ACHN (cell line): ENCODE data around the gene TOMM40L.

Experiments
- DNase-seq: peaks from one replicate; pipeline ENCODE4 v3.0.0-alpha.2; 2015
- in situ Hi-C: cut with HindIII; loops from 2 replicates; pipeline ENCODE4 v1.10.0; 2017; ENCODE audit warnings: low sequenced_read_pairs, low pct_ligation_motif_present, low pct_unique_long_range_greater_than_20kb

TOMM40L gene

DNA sequence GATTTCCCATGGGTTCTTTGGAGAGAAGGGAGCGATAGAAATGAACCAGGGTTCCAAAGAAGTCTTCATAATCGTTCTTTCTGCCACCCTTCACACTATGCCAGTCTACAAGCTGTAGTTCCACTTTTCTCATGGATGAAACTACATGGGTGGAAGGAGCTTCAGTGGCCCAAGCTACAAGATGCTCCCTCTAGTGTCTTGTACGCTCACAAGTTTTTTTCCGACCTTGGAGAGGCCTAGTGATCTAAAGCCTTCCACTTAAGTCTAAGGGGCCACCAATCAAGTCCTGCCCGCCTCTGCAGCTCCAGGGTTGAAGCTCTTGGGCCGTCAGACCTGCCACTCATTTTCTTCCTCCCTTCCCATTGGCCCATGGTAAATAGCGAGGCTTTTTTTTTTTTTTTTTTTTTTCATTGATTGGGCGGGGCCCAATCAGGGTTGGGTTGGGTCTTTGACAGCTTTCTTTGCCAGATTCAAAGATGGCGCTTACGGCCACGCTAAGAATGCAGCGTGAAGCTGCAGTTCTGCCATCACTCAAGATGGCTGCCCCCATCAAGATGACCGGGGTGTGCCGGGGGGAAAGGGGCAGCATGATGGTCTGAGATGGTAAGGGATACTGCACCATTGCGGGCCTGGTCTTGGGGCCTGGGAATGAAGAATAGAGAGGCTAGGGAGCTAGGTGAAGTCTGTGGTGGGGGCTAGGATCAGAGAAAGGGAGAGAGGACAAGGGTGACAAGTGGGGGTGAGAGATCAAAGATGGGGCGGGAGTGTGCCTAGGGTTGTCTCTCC is at the start of gene TOMM40L:
TOMM40L (plus strand) TSS at position 527 of the 786 bp plus-strand sequence. CDS start 430 bp downstream, outside the sequence.
- in situ Hi-C loops: loop anchor here (10.0 kb wide), 1 partner anchor 149 kb away; no protein-coding TSS in a partner anchor
- DNase-seq: peak; percentile 99

DNA sequence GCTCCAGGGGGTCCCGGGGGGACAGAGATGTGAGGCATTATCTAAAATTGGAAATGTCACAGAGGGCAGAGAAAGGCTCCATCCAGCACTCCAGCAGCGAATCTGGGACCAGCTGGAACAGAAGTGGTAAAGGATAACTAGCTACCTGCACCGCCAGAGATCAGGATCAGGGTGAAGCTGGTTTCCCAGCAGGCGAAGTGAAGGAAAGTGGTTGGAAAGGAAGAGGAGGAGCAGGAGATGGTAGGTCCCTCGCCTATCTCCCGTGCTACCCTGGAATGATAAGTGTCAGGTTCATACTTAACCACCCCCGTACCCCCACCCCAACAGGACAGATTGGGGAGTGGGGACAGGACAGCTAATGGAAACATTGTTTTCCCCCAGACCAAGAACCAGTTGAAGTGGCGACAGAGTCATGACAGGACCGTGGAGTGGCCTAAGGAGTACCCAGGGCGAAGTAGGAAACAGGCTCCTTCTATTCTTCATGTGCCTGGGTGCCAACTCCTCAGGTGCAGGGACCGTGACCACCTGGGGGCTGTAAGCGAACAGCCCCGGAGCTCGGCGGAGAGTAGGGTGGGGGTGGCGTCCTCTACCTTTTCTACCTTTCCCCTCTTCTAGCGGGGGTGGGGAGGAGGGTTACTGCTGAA is 49.3 kb upstream of the TOMM40L start:
- DNase-seq: no peak
- in situ Hi-C loops: no loop called here

DNA sequence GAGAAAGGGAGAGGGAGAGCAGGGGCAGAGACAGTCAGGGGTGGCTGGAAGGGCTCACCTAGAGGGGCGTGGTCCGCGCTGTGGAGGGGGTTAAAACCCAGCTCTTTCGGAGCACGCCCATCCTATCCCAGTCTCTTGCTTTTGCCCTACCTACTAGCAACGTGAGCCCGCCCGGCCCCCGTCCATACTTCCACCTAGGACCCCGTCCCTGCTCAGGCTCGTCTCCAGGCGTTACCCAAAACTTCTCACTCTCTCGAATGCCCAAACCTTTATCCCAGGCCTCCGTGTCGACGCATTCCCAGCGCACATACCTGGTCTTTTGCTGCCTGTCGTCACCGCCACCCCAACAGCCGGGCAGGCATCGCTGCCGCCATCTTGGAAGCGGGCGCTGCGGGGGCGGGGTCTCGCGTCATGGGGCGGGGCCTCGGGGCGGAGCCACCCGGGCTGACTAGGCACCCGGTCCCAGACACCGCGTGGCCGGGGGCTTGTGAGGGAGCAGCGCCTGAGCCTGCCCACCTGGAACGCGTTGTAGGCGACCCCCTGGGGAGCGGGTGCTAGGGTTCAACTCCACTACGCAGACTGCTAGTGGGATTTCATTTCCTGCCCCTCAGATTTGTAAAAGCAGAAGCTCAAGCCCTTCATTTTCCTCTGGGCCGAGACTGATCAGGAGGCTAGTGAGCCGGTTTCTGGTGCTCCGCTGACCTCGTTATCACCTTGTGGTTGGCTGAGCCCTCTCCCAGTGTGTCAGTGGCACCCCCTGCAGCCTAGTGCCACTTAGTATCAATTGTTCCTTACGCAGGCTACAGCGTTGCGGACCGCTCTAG is 48.5 kb upstream of the TOMM40L start, which contains the start of gene B4GALT3:
B4GALT3 (minus strand) TSS at position 396 of the 824 bp plus-strand sequence. CDS start 1,447 bp downstream, outside the sequence.
- peak; percentile 82 for DNase-seq
- in situ Hi-C loops: no loop called here

DNA sequence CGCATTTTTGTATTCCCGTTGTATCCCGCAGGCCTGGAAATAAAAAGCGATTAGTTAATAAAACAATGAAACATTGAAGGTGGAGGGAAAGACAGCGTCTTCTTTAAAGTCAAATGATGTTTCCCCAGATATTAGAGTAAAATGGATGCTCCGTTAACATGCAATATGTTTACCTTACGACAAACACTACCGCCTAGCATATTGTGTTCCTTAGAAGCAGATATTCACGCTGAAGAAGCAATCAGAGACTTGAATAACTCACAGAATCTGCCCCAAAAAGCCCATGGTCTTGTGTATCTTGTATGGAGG is 48.0 kb upstream of the TOMM40L start:
- in situ Hi-C loops: no loop called here

DNA sequence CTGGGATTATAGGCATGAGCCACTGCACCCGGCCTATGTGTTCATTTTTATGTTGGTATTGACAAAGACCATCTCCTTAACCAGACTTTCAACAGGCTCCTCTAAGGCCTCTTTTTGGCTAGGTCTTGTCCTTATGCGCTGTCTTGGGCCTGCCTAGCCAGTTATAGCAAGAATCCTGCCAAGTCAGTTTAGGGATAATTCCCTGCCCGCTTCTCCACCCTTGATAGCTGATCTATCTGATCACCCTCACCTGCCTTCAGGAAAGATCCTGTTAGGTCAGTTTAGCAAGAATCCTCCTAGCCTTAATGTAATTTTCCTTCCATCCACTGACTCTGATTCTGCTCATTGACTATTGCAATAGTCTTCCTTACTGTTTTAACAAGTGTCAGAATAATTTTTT is 46.2 kb upstream of the TOMM40L start:
- in situ Hi-C loops: no loop called here
- DNase-seq: no peak

More for the DNA sequence above, 48.0 kb upstream of the TOMM40L start:
- no peak for DNase-seq

DNA sequence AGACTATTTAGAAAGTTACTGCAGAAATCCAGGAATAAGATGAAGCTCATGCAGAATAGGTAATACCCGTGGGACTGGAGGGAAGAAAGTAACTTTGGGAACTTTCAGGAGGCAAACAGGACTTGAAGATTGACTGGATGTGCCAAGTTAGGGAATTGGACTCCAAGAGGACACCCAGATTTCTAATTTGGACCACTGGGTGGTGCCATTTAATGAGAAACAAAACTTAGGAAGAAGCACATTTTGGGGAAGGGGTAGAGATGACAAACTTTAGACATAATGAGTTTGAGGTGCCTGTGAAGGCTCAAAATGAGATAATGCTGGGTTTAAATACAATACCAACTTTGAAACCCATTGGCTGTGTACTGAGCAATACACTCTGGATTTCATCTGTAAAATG is 45.2 kb upstream of the TOMM40L start:
- in situ Hi-C loops: no loop called here
- peak; percentile 24 for DNase-seq

DNA sequence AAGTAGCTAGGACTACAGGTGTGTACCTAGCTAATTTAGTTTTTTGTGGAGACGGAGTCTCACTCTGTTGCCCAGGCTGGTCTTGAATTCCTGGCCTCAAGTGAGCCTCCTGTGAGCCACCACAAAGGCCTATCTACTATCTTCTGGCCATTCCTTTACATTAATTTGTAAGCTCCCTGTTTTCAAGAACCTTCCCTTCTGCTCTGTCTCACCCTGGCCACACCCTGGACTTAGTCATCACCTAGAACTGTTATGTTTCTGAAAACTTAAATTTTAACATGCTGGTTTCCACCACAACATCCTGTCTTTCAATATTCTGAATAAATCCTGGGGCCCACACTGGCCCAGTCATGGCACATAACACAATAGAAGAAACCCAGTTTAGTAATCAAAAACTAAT is 43.6 kb upstream of the TOMM40L start:
- peak; percentile 36 for DNase-seq
- in situ Hi-C loops: no loop called here

DNA sequence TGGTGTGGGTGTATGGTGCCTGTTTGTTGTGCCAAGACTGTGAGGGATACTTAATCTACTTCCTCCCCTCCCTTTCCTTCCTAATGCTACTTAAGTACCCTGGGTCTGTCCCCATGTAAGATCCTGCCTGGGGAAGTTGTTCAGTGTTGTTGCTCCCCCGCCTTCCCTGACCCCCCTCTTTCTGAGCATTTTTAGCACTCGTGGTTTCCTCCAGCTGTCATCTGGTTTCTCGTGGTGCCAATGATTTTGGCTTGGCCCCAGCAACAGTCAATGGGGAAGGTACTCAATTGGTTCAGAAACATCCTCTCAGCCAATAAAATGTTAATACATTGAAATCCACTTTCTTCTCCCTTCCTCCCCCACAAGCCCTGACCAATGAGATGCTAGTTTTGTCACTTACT is 40.6 kb upstream of the TOMM40L start:
- in situ Hi-C loops: no loop called here
- DNase-seq: peak; percentile 19

DNA sequence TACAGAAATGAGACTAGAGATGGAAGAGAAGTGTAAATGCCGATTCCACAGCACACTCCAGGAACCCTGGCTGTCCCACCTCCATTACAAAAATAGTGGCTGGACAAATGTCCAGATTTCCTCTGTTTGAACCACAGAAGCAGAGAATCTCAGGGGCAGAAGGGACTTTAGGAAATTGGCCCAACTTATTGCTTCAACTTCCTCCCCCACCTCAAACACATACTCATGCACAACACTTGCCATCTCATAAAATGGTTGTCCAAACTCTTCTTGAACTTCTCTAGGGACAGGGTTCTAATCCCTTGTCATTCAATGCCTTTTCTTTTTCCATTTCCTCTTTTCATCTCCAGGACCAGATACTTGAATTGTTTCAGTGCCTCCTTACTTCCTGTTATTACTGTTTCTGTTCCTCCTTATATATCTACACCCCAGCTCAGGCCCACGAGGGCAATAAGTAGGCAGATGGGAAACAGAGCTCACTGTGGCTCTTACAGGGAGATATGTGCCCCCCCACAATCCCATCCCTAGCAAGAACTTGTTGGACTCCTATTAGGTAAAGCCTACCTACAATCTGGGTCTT is 40.0 kb upstream of the TOMM40L start:
- no peak for DNase-seq
- in situ Hi-C loops: no loop called here

DNA sequence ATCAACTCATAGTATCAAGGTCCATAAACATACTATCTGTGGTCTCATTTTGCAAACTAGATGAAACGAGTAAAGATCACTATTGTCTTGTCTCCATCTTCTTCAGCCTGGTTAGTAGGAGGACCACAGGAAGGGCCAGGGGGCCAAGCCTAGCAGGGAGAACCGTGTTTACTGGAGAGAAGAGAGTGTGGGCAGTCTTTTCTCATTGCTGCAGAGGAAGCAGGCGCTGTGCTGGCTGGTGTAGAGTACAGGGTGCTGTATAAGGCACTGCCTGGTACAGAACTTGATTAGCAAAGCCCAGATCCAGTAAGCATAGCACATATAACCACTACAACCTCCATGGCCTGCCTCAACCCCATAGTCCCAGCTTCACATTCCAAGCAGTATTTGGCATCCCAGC is 38.5 kb upstream of the TOMM40L start:
- no peak for DNase-seq
- in situ Hi-C loops: no loop called here

DNA sequence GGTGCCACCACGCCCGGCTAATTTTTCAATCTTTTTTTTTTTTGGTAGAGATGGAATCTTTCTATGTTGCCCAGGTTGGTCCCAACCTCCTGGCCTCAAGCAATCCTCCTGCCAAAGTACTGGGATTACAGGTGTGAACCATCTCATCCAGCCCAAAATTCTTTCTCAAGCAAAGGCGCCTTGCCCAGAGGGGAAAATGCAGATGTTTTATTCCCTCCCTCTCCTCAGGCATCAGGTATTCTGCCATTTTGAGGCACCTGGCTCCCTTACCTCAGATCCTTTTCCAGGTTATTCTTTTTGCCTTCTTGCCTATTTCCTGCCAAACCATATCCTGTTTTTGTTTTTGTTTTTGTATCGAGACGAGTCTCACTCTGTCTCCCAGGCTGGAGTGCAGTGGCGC is 37.5 kb upstream of the TOMM40L start:
- in situ Hi-C loops: no loop called here
- no peak for DNase-seq

DNA sequence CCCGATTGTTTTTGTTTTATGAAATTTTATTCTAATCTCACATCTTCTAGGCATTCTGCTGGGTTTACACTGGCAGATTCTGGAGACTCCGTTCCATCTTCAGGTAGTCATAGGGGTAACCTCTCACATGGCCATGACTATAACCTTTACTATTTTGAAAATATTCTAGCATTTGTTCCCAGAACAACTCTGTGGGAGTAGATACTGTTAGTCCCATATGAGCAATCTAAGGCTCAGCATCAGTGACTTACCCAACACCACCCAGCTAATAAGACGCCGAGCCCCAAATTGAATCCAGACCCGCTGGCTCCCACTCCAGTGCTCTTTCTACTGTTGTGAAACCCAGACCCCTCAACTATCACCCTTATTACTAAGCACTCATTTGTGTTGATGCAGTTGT is 36.8 kb upstream of the TOMM40L start:
- in situ Hi-C loops: no loop called here
- DNase-seq: no peak

DNA sequence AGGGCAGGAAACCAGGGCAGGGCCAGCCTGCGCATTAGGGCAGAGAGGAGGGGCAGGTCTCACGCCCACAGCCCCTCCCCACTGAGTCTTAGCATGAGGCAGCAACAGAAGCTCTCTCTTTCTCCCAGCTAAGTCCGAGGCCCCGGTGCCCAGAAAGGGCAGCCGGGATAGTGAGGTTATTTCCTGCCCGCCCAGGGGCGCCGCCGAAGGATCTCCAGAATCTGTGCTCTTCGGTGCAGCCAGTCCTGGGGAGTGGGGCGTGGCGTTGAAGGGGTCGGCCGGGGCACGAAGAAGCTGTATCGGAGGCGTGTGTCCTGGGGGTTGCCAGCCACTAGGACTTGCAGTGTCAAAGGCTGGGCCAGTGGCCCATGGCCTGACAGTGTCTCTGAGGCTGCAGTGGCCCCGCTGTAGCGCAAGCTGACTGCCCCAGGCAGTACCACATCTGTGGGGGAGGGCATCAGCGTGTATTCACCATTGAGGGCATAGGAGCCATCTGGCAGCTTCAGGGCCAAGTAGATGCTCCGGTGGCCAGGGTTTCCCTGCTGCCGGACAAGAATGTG is 34.8 kb upstream of the TOMM40L start:
- DNase-seq: no peak
- in situ Hi-C loops: no loop called here

DNA sequence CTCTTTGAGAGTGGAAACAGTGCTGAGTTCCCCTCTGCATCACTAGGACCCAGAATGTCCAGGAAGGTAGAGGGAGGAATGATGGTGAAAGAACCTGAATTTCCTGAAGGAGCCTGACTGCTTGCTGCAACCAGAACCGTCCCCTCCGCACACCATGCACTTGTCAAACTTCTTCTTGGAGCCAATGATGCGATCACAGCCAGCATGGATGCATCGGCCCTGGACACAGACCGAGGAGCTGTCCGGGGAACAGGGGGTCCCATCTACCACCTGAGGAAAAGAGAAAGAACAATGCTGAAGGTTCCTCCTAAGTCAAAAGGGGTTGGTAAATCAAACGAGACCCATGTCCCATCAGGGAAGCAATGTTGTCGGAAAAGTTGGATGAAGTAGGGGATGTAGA is 33.9 kb upstream of the TOMM40L start:
- no peak for DNase-seq
- in situ Hi-C loops: no loop called here

DNA sequence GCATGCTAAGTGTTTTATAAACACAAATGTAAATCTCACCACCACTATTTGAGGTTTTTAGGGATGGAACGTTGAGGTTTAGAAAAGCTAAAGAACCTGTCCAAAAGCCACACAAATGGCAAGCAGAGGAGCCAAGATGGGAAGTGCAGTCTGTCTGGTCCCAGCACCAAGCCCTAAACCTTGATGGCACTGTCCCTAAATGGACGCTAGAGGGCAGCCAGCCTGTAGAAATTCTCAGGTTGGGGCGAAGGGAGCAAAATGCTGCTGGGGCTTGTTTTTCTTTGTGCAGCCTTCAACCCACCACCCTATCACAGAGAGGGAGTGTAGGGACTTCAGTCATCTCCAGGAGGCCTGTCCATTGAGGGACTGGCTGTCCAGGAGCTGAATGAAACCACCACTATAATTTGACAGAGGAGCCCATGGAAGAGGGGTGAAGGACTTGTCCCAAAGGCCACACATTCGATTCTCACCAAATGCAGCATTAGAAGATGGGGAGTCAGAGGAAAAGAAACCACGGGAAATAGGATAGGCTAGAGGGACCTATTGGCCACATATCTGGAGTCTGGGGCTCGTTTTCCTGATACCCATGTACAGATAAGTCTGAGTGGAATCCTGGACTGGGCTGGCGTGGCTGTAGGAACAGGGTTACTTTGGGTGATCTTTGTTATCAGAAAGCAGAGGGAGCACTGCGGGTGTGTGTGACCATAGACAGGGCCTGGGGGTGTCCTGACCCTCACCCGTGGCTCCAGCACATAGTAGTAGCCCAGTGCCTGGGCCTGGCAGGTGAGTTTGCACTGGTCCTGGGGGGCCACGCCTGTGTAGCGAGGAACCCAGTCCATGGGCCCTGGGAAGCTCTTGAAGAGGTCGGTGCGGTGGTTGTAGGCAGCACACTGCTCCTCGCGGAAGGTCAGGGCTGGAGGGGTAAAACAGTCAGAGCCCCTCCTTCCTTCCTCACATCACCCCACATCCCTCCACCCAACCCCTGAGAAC is 33.1 kb upstream of the TOMM40L start:
- in situ Hi-C loops: no loop called here

DNA sequence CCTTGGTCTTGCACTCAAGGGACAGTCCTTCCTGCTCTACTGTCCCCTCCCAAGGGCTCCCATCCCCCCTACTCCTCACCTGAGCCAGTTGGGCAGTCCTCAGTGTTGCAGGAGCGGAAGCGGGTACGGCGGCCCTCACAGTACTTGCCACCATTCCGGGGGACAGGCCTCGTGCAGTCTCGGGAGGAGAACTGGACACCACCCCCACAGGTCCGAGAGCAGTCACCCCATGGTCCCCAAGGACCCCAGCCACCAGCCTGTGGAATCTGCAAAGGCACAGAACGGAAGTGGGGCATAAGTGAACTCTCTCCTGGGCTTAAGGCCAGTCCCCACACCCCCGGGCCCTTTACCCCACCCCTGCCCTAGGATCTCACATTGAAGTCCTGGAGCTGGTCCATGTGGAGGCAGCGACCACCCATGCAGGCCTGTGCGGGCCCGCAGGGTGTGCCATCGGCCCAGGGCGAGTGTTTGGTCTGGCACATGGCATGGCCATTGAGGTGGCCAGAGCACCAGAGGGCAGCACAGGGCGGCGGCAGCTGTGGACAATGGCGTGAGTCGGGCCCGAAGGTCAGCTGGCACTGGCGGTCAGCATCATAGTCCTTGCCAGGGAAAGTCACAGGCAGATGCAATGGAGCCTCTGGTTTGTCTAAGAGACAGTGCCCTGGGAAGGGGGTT is 32.2 kb upstream of the TOMM40L start:
- in situ Hi-C loops: no loop called here

More for the DNA sequence above, 33.1 kb upstream of the TOMM40L start:
- DNase-seq: peak; percentile 74

DNA sequence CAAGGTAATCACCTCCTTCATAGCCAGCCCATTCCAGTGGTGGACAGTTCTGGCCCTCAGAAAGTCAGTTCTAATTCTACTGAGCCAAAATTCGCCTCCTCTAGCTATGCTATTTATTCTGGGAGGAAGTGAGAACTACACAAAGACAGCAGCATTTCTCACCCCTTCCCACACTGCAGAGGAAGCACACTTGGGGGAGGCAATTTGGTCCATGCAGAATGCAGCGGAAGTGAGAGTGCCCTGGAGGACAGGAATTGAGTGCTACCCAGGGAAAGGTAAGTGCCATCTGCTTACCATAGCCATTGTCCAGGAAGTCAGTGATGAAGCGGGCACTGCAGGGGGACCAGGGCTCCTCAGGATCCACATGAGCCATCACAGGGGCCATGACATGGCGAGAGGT is 30.7 kb upstream of the TOMM40L start:
- in situ Hi-C loops: no loop called here
- no peak for DNase-seq

More for the DNA sequence above, 32.2 kb upstream of the TOMM40L start:
- DNase-seq: no peak
